ENCODE results near the gene ARID1B.

Gene ARID1B

DNA sequence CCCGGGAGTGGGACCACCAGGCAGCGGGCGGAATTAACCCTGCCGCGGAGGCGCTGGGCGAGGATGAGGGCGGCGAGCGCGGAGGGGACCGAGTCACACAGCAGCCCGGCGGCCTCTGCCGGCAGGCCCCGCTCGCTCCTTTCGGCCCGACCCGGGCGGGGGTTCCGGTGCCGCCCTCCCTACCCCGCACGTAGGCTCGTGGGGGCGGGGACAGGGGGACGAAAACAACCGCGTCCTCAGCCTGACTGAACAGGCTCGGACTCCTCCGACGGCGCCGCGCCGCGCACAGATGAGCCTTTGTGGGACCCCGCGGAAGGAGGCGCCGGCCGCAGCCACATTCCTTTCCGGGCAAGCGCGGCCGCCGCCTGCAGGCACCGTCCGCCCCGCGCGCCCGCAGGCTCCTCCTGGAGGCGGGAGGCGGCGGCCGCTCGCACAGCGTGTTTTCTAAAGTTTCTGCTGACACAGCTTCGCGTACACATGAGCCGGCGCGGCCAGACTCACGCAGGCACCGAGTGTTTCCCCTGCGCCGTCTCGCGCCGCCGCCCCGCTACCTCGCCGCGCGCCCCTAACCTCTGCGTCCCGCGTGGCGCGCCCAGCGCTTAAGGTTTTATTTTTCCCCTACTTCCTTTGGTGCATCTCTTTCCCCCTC lies 244.3 kb downstream of the ARID1B start:
- no peaks in the 10 kb centered on the region for H3K9me3 ChIP-seq (ENCODE audit: control insufficient read depth, insufficient read depth, low read depth, low read length)
- peak overlapping the region; percentile 97 for H3K27ac ChIP-seq (ENCODE audit: extremely low read depth, low read depth, low read length)
- peaks cover 14% of the 10 kb centered on the region; the same call in 1 of the 2 replicates for H3K4me1 ChIP-seq (ENCODE audit: control insufficient read depth, insufficient read depth, low read length)
- H3K4me3 ChIP-seq (ENCODE audit: low read depth, low read length), result peak overlapping the region; percentile 86
- H3K36me3 ChIP-seq (ENCODE audit: control insufficient read depth in 2 of 2, insufficient read depth in 1 of 2, low read length in 2 of 2), result no peaks in the 10 kb centered on the region
- ChIA-PET CTCF (interaction anchor here (0.6 to 1.5 kb wide), 7 partner anchors 11 to 592 kb away, joined by 3 to 4 read pairs (median 3); no protein-coding TSS in a partner anchor), POLR2A (interaction anchor here (0.6 to 2.7 kb wide), 14 partner anchors 13 to 335 kb away, joined by 3 to 10 read pairs (median 3); no protein-coding TSS in a partner anchor)
- TF ChIP-seq, protein P1, sequence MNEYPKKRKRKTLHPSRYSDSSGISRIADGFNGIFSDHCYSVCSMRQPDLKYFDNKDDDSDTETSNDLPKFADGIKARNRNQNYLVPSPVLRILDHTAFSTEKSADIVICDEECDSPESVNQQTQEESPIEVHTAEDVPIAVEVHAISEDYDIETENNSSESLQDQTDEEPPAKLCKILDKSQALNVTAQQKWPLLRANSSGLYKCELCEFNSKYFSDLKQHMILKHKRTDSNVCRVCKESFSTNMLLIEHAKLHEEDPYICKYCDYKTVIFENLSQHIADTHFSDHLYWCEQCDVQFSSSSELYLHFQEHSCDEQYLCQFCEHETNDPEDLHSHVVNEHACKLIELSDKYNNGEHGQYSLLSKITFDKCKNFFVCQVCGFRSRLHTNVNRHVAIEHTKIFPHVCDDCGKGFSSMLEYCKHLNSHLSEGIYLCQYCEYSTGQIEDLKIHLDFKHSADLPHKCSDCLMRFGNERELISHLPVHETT (tag by site-specific recombination; IDR thresholded peaks at IDR 0.05), result peak; percentile 23; the same call in 1 of the 2 replicates
- peak; percentile 76 for TF ChIP-seq KLF17 (tag by site-specific recombination; IDR thresholded peaks at IDR 0.05)
- TF ChIP-seq ZNF311 (tag by site-specific recombination; IDR thresholded peaks at IDR 0.05; ENCODE audit: borderline replicate concordance), result no peak
- TF ChIP-seq PRDM6 (tag by site-specific recombination; IDR thresholded peaks at IDR 0.05), result 0 out of 2 replicates have a peak, but pooled peaks have one; percentile 5
- TF ChIP-seq, protein P2, sequence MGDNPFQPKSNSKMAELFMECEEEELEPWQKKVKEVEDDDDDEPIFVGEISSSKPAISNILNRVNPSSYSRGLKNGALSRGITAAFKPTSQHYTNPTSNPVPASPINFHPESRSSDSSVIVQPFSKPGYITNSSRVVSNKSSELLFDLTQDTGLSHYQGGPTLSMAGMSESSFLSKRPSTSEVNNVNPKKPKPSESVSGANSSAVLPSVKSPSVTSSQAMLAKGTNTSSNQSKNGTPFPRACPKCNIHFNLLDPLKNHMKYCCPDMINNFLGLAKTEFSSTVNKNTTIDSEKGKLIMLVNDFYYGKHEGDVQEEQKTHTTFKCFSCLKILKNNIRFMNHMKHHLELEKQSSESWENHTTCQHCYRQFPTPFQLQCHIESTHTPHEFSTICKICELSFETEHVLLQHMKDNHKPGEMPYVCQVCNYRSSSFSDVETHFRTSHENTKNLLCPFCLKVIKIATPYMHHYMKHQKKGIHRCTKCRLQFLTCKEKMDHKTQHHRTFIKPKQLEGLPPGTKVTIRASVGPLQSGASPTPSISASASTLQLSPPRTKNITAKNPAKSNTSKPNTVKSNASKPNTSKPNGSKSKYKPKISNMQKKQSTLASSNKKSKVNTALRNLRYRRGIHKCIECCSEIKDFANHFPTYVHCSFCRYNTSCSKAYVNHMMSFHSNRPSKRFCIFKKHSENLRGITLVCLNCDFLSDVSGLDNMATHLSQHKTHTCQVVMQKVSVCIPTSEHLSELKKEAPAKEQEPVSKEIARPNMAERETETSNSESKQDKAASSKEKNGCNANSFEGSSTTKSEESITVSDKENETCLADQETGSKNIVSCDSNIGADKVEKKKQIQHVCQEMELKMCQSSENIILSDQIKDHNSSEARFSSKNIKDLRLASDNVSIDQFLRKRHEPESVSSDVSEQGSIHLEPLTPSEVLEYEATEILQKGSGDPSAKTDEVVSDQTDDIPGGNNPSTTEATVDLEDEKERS (tag by site-specific recombination; IDR thresholded peaks at IDR 0.05), result no peak
- no peak for TF ChIP-seq ZNF280C (tag by site-specific recombination; IDR thresholded peaks at IDR 0.05)
- TF ChIP-seq ZFHX2 (tag by site-specific recombination; conservative IDR thresholded peaks at IDR 0.05), result peak; percentile 83
- peak; percentile 13; the same call in 1 of the 2 replicates for TF ChIP-seq ZNF24 (tag by site-specific recombination; IDR thresholded peaks at IDR 0.05)
- TF ChIP-seq ZNF394 (tag by site-specific recombination; IDR thresholded peaks at IDR 0.05; ENCODE audit: borderline replicate concordance), result 0 out of 2 replicates have a peak, but pooled peaks have one; percentile 22
- peak; percentile 78 for TF ChIP-seq SP2 (tag by site-specific recombination; IDR thresholded peaks at IDR 0.05)
- peak; percentile 90 for TF ChIP-seq ZEB2 (tag by site-specific recombination; IDR thresholded peaks at IDR 0.05)
- TF ChIP-seq, protein P3, sequence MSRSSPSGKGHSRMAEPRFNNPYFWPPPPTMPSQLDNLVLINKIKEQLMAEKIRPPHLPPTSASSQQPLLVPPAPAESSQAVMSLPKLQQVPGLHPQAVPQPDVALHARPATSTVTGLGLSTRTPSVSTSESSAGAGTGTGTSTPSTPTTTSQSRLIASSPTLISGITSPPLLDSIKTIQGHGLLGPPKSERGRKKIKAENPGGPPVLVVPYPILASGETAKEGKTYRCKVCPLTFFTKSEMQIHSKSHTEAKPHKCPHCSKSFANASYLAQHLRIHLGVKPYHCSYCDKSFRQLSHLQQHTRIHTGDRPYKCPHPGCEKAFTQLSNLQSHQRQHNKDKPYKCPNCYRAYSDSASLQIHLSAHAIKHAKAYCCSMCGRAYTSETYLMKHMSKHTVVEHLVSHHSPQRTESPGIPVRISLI (tag by site-specific recombination; IDR thresholded peaks at IDR 0.05), result no peak
- TF ChIP-seq ZNF664 (tag by site-specific recombination; IDR thresholded peaks at IDR 0.05), result no peak
- no peak for TF ChIP-seq ZNF670 (tag by site-specific recombination; IDR thresholded peaks at IDR 0.05; ENCODE audit: low read depth)
- TF ChIP-seq ZNF391 (tag by site-specific recombination; IDR thresholded peaks at IDR 0.05; ENCODE audit: borderline replicate concordance, low read depth), result peak; percentile 84; the same call in 1 of the 2 replicates
- TF ChIP-seq ZBTB10 (tag by site-specific recombination; IDR thresholded peaks at IDR 0.05), result peak; percentile 70; the same call in 1 of the 2 replicates
- TF ChIP-seq, protein P4, sequence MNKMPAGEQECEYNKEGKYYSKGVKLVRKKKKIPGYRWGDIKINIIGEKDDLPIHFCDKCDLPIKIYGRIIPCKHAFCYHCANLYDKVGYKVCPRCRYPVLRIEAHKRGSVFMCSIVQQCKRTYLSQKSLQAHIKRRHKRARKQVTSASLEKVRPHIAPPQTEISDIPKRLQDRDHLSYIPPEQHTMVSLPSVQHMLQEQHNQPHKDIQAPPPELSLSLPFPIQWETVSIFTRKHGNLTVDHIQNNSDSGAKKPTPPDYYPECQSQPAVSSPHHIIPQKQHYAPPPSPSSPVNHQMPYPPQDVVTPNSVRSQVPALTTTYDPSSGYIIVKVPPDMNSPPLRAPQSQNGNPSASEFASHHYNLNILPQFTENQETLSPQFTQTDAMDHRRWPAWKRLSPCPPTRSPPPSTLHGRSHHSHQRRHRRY (tag by site-specific recombination; IDR thresholded peaks at IDR 0.05), result 0 out of 2 replicates have a peak, but pooled peaks have one; percentile 20
- no peak for TF ChIP-seq ZNF184 (tag by site-specific recombination; IDR thresholded peaks at IDR 0.05)
- TF ChIP-seq ZNF580 (tag by site-specific recombination; IDR thresholded peaks at IDR 0.05), result peak; percentile 82; the same call in 1 of the 2 replicates
- TF ChIP-seq ZNF501 (tag by site-specific recombination; IDR thresholded peaks at IDR 0.05), result peak; percentile 28

Data from HEK293 (cell line).